Duodenal mucosa (tissue), 2 donors: Measurements from ENCODE around the gene SREK1.

Experiments
- H3K27ac ChIP-seq: one replicate; pipeline ENCODE4 v1.7.0; 2013; ENCODE audit warnings: low read depth, low read length
- H3K27me3 ChIP-seq, 2 donors: one replicate each; pipeline ENCODE4 v1.7.0; 2013; ENCODE audit warnings: low read length in 2 of 2, control low read depth in 1 of 2; ENCODE audit not compliant: insufficient read depth in 2 of 2, control insufficient read depth in 1 of 2
- H3K36me3 ChIP-seq, 2 donors: one replicate each; pipeline ENCODE4 v1.7.0; 2013; ENCODE audit warnings: low read length in 2 of 2, control low read depth in 1 of 2; ENCODE audit not compliant: insufficient read depth in 2 of 2, control insufficient read depth in 1 of 2
- H3K4me1 ChIP-seq, 2 donors: one replicate each; pipeline ENCODE4 v1.7.0; 2013; ENCODE audit warnings: low read length in 2 of 2, control low read depth in 1 of 2; ENCODE audit not compliant: insufficient read depth in 2 of 2, control insufficient read depth in 1 of 2
- H3K4me3 ChIP-seq, 2 donors: one replicate each; pipeline ENCODE4 v1.7.0; 2013; ENCODE audit warnings: low read length in 2 of 2, low read depth in 1 of 2
- H3K9ac ChIP-seq, 2 donors: one replicate each; pipeline ENCODE4 v1.7.0; 2013; ENCODE audit warnings: low read length in 2 of 2, low read depth in 1 of 2
- H3K9me3 ChIP-seq, 2 donors: one replicate each; pipeline ENCODE4 v1.7.0; 2013; ENCODE audit warnings: low read length in 2 of 2, control low read depth in 1 of 2; ENCODE audit not compliant: control insufficient read depth in 1 of 2

The SREK1 gene

GRCh38 chr5:66232706-66233445, 88.8 kb downstream of the SREK1 start:
- no peaks in the 10 kb centered on the region for H3K4me1 ChIP-seq
- no peaks in the 10 kb centered on the region for H3K27me3 ChIP-seq
- H3K27ac ChIP-seq, result no peak overlapping the region
- no peak overlapping the region for H3K9ac ChIP-seq
- no peak overlapping the region for H3K4me3 ChIP-seq
- H3K9me3 ChIP-seq, result no peaks in the 10 kb centered on the region
- no peaks in the 10 kb centered on the region for H3K36me3 ChIP-seq
